Measurements from ENCODE around the gene ETS1. TPM values are rescaled to one million over a fixed set of nuclear protein-coding genes. Genes with fewer than 3 reads are reported as not detected.

Gene ETS1
- total and polyA plus RNA-seq, 4 donors: 27.7 to 36.3 (median 31.8) TPM

DNA sequence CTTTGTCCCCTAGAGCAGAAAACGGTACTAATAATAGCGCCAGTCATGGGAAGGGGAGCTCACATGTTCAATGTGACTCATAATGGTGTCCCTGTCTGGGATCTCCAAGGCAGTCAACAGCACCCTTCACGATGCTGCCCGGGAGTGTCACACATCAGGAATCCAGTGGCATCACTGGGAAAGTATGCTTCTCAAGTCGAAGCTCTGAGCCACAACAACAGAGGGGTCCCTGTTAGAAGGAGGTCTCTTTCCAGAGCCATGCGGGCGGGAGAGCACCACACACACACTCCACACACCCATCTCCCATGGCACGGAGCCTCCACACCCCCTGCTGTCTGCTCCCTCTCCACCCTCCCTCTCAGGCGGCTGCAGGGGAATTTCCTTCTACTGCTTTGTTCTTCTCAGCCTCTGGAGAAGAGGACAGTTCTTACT is 119.7 kb downstream of the ETS1 start:
- peak in 1 of 6 donors; percentile 61 for DNase-seq (ENCODE audit: low read depth in 4 of 6, low spot score in 6 of 6)
- Histone ChIP-seq H3K27ac (ENCODE audit: low read depth, low read length) (peak overlapping the region; percentile 81), H3K9me3 (ENCODE audit: control insufficient read depth, insufficient read depth, low read length) (no peaks in the 10 kb centered on the region), H3K4me1 (ENCODE audit: control insufficient read depth, insufficient read depth, low read length) (peaks cover 17% of the 10 kb centered on the region), H3K4me3 (ENCODE audit: low read depth, low read length) (no peak overlapping the region), H3K27me3 (ENCODE audit: control insufficient read depth, insufficient read depth, low read length) (no peaks in the 10 kb centered on the region), H3K36me3 (ENCODE audit: control insufficient read depth, insufficient read depth, low read length) (no peaks in the 10 kb centered on the region)
- WGBS (ENCODE audit: insufficient coverage): 71% methylated on average over 6 of the region's 9 CpGs

DNA sequence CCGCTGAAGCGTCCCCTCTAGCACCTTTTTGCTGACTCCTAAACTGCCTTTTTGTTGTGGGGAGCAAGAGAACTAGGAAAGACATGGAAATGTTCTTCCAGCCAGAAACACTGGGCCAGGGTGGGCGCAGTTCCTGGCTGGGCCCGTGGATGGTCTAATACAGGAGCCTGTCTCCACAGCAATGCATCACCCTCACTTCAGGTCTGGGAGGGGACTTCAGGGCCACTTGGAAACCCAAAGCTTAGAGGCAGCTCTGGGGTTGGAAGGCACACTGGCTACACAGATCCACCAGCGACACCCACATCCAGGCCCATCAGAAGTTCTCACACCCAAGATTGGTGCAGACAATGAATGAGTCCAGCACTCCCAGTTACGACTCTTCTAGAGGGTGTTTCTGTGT is 120.3 kb downstream of the ETS1 start:
- Histone ChIP-seq H3K4me1 (ENCODE audit: control insufficient read depth, insufficient read depth, low read length) (peaks cover 17% of the 10 kb centered on the region), H3K36me3 (ENCODE audit: control insufficient read depth, insufficient read depth, low read length) (peaks cover 2% of the 10 kb centered on the region), H3K27ac (ENCODE audit: low read depth, low read length) (peak overlapping the region; percentile 79), H3K4me3 (ENCODE audit: low read depth, low read length) (no peak overlapping the region), H3K27me3 (ENCODE audit: control insufficient read depth, insufficient read depth, low read length) (no peaks in the 10 kb centered on the region), H3K9me3 (ENCODE audit: control insufficient read depth, insufficient read depth, low read length) (no peaks in the 10 kb centered on the region)
- DNase-seq (ENCODE audit: low read depth in 4 of 6, low spot score in 6 of 6): no peak
- 100% methylated on average over 5 of the region's 6 CpGs for WGBS (ENCODE audit: insufficient coverage)

DNA sequence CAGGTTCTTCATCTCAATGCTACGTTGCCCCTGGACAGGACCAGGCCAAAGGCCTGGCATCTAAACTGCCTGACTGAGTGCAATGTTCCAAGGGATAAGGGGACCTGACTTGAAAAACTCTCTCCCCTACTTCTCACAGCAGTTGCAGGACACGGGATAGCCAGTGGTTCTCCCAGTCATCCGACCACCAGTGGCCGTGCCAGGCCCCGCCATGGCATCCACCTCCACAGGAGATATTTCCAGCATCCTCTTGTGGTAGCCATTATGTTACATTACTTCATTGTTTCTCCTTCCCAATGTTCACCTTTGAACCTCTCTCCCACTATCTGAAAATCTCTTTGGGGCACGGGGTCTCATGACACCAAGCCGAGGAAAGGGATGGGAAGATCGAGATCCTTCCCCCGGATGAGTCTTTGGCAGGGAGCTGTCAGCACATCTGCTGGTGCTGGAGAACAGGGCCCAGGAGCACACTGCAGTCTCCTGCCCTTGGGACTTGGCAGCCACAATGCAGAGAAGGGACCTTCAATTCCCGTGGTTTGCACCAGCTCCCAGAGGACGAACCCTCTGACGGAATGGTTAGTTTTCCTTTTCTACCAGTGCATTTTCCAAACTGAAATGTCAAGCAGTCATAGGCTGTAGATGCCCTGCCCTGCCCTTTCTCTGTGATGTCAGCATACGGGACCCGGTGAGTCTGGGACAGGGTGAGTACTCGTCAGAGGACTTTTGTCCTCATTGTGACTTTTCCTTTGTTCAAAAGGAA is 121.2 kb downstream of the ETS1 start:
- no peak overlapping the region for H3K27ac ChIP-seq (ENCODE audit: low read depth, low read length)
- no peaks in the 10 kb centered on the region for H3K27me3 ChIP-seq (ENCODE audit: control insufficient read depth, insufficient read depth, low read length)
- no peak for DNase-seq (ENCODE audit: low read depth in 4 of 6, low spot score in 6 of 6)
- H3K36me3 ChIP-seq (ENCODE audit: control insufficient read depth, insufficient read depth, low read length): peaks cover 2% of the 10 kb centered on the region
- peaks cover 17% of the 10 kb centered on the region for H3K4me1 ChIP-seq (ENCODE audit: control insufficient read depth, insufficient read depth, low read length)
- H3K4me3 ChIP-seq (ENCODE audit: low read depth, low read length): no peak overlapping the region
- no peaks in the 10 kb centered on the region for H3K9me3 ChIP-seq (ENCODE audit: control insufficient read depth, insufficient read depth, low read length)
- WGBS (ENCODE audit: insufficient coverage): 95% methylated on average over 15 of the region's 15 CpGs

DNA sequence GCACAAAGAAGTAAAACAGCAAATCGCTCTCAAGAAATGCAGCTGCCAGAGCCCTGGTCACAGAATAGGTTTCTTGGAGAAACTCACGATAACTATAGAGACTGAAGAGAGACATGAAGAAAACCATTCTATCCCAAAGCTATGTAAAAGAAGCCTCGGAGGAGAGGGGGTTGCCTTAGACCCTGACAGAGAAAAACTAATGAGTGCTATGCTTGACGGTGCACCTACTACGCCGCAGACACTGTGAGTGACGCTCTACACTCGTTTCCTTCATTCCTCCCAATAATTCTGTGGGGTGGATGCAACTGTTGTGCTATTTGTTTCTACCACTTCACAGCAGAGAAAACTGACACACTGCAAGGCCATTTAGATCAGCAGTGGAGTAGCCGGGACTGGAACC is 121.8 kb downstream of the ETS1 start:
- WGBS (ENCODE audit: insufficient coverage): 94% methylated on average over 1 of the region's 9 CpGs
- Histone ChIP-seq H3K27me3 (ENCODE audit: control insufficient read depth, insufficient read depth, low read length) (no peaks in the 10 kb centered on the region), H3K4me1 (ENCODE audit: control insufficient read depth, insufficient read depth, low read length) (peaks cover 17% of the 10 kb centered on the region), H3K27ac (ENCODE audit: low read depth, low read length) (no peak overlapping the region), H3K9me3 (ENCODE audit: control insufficient read depth, insufficient read depth, low read length) (no peaks in the 10 kb centered on the region), H3K36me3 (ENCODE audit: control insufficient read depth, insufficient read depth, low read length) (peaks cover 2% of the 10 kb centered on the region), H3K4me3 (ENCODE audit: low read depth, low read length) (no peak overlapping the region)
- DNase-seq (ENCODE audit: low read depth in 4 of 6, low spot score in 6 of 6): no peak

DNA sequence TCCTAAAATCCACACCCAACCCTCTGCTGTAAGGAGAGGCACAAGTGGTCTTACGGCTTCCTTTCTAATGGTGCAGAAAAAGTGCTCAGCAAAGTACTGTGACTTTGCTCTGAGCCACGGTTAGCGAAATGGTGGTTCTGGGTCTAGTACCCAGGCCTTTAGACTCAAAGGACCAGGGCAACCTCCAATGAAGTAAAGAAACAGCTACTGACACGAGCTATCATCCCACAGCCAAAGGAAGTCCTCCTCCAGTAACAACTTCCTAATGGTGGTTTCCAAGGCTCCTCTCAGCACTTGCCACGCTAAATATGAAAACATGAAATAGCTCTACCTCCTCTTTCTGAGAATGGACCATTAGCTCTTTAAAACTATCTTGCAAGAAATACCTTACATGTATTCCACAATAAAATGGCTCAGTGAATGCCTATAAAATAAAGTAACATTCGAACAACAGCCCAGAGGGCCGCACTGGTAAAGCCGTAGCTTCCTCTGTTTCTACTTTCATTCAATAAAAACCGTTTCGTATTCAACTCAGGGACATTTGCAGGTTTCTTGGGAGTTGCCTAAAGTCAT is 122.4 kb downstream of the ETS1 start:
- no peak overlapping the region for H3K4me3 ChIP-seq (ENCODE audit: low read depth, low read length)
- H3K4me1 ChIP-seq (ENCODE audit: control insufficient read depth, insufficient read depth, low read length): peaks cover 17% of the 10 kb centered on the region
- peaks cover 2% of the 10 kb centered on the region for H3K36me3 ChIP-seq (ENCODE audit: control insufficient read depth, insufficient read depth, low read length)
- DNase-seq (ENCODE audit: low read depth in 4 of 6, low spot score in 6 of 6): peak in 1 of 6 donors; percentile 44
- 71% methylated on average over 10 of the region's 10 CpGs for WGBS (ENCODE audit: insufficient coverage)
- H3K27ac ChIP-seq (ENCODE audit: low read depth, low read length): no peak overlapping the region
- H3K27me3 ChIP-seq (ENCODE audit: control insufficient read depth, insufficient read depth, low read length): no peaks in the 10 kb centered on the region
- no peaks in the 10 kb centered on the region for H3K9me3 ChIP-seq (ENCODE audit: control insufficient read depth, insufficient read depth, low read length)

DNA sequence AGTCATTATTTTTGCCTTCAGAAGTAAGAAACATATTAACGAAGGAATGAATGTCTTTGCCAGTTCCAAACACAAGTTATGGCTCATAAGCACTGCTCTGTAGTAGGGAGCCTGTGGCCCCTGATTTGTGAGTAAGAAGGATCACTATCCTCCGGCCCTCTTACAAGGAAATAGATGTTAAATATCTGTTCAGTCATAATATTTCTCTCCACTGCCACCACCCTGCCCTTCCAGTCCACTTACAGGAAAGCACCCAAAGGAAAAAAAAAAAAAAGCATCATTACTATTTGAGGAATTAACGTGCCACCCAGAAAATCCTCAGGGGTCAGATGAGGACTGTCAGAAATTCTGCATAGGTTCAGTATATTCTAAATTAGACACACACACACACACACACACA is 123.4 kb downstream of the ETS1 start:
- WGBS (ENCODE audit: insufficient coverage): no CpG with 5 or more reads among the region's 3 CpGs
- Histone ChIP-seq H3K9me3 (ENCODE audit: control insufficient read depth, insufficient read depth, low read length) (no peaks in the 10 kb centered on the region), H3K4me1 (ENCODE audit: control insufficient read depth, insufficient read depth, low read length) (peaks cover 17% of the 10 kb centered on the region), H3K27me3 (ENCODE audit: control insufficient read depth, insufficient read depth, low read length) (no peaks in the 10 kb centered on the region), H3K27ac (ENCODE audit: low read depth, low read length) (peak overlapping the region; percentile 19), H3K36me3 (ENCODE audit: control insufficient read depth, insufficient read depth, low read length) (peaks cover 2% of the 10 kb centered on the region), H3K4me3 (ENCODE audit: low read depth, low read length) (no peak overlapping the region)
- no peak for DNase-seq (ENCODE audit: low read depth in 4 of 6, low spot score in 6 of 6)

DNA sequence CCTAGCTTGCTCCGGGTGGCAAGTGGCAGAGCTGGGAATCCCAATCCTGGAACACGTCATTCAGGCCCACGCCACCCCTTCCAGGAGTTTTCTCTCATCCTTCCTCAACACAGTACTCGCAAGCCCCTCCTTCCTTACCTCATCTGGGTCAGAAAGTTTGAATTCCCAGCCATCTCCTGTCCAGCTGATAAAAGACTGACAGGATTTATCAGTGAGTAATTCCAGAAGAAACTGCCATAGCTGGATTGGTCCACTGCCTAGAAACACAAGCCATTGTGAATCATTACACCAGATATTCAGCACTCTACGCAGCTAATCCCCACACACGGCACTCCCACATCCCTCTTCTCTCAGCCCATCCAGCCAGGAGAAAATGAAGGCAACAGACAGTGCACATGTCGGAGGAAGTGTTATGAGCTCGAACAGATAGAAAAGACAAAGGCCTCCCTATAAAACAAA is 124.0 kb downstream of the ETS1 start:
- H3K27ac ChIP-seq (ENCODE audit: low read depth, low read length): peak overlapping the region; percentile 19
- H3K36me3 ChIP-seq (ENCODE audit: control insufficient read depth, insufficient read depth, low read length): peaks cover 2% of the 10 kb centered on the region
- H3K9me3 ChIP-seq (ENCODE audit: control insufficient read depth, insufficient read depth, low read length): no peaks in the 10 kb centered on the region
- H3K27me3 ChIP-seq (ENCODE audit: control insufficient read depth, insufficient read depth, low read length): no peaks in the 10 kb centered on the region
- WGBS (ENCODE audit: insufficient coverage): 67% methylated on average over 6 of the region's 8 CpGs
- H3K4me1 ChIP-seq (ENCODE audit: control insufficient read depth, insufficient read depth, low read length): peaks cover 17% of the 10 kb centered on the region
- no peak overlapping the region for H3K4me3 ChIP-seq (ENCODE audit: low read depth, low read length)
- peak in 2 of 6 donors; percentile 12 to 56 for DNase-seq (ENCODE audit: low read depth in 4 of 6, low spot score in 6 of 6)

DNA sequence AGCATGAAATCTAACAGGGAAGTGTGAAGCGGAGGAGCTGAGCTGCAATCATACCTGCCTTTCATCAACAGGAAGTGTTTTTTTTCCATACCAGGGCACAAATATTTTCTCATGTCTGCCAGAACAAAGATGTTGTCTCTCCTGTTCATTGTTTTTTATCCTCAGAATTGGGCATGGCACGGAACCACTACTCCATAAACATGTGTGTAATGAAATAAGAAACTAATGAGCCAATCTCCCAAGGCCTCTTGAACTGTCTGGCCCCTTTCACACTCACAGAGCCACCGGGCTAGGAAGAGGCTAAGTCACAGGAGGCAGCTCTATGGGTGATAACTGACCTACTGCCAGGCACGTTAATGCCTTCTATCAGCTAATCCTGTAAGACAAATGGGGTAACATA is 124.4 kb downstream of the ETS1 start:
- Histone ChIP-seq H3K27ac (ENCODE audit: low read depth, low read length) (peak overlapping the region; percentile 19), H3K4me1 (ENCODE audit: control insufficient read depth, insufficient read depth, low read length) (peaks cover 17% of the 10 kb centered on the region), H3K9me3 (ENCODE audit: control insufficient read depth, insufficient read depth, low read length) (no peaks in the 10 kb centered on the region), H3K36me3 (ENCODE audit: control insufficient read depth, insufficient read depth, low read length) (peaks cover 2% of the 10 kb centered on the region), H3K27me3 (ENCODE audit: control insufficient read depth, insufficient read depth, low read length) (no peaks in the 10 kb centered on the region), H3K4me3 (ENCODE audit: low read depth, low read length) (no peak overlapping the region)
- WGBS (ENCODE audit: insufficient coverage): 73% methylated on average over 2 of the region's 4 CpGs
- DNase-seq (ENCODE audit: low read depth in 4 of 6, low spot score in 6 of 6): no peak

DNA sequence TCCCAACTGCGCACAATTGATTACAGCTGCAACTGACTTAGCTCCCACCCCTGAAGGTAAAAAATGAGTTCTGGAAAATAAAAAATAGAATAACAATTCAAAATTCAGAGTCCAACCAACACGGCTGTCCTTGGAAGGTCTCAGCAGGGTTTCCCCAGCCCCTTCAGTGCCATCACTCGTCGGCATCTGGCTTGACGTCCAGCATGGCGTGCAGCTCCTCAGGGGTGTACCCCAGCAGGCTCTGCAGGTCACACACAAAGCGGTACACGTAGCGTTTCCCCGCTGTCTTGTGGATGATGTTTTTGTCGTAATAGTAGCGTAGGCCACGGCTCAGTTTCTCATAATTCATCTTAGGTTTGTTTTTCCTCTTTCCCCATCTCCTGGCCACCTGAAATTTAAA is 125.2 kb downstream of the ETS1 start:
- Histone ChIP-seq H3K27ac (ENCODE audit: low read depth, low read length) (no peak overlapping the region), H3K4me1 (ENCODE audit: control insufficient read depth, insufficient read depth, low read length) (peaks cover 16% of the 10 kb centered on the region), H3K4me3 (ENCODE audit: low read depth, low read length) (no peak overlapping the region), H3K27me3 (ENCODE audit: control insufficient read depth, insufficient read depth, low read length) (no peaks in the 10 kb centered on the region), H3K9me3 (ENCODE audit: control insufficient read depth, insufficient read depth, low read length) (no peaks in the 10 kb centered on the region), H3K36me3 (ENCODE audit: control insufficient read depth, insufficient read depth, low read length) (peaks cover 2% of the 10 kb centered on the region)
- 82% methylated on average over 5 of the region's 13 CpGs for WGBS (ENCODE audit: insufficient coverage)
- DNase-seq (ENCODE audit: low read depth in 4 of 6, low spot score in 6 of 6): no peak

DNA sequence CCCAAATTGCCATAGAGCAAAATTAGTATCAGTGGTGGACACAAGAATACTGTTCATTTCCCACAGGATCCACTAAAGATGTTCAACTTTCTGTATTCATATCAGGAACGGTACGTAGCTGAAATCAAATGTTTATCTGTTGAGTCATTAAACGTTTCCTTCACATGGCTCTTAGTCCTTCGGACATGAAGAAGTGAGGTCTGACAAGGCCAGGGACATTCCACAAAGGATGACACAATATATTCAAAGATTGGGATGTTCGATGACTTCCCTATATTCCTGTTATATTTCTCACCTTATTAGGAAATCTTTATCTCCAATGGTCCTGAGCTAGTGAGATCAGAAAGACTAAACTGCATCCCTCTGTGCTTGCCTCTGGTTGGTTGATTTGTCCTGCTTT is 129.0 kb downstream of the ETS1 start:
- DNase-seq (ENCODE audit: low read depth in 4 of 6, low spot score in 6 of 6): no peak
- Histone ChIP-seq H3K27me3 (ENCODE audit: control insufficient read depth, insufficient read depth, low read length) (no peaks in the 10 kb centered on the region), H3K27ac (ENCODE audit: low read depth, low read length) (no peak overlapping the region), H3K4me1 (ENCODE audit: control insufficient read depth, insufficient read depth, low read length) (peaks cover 2% of the 10 kb centered on the region), H3K9me3 (ENCODE audit: control insufficient read depth, insufficient read depth, low read length) (no peaks in the 10 kb centered on the region), H3K4me3 (ENCODE audit: low read depth, low read length) (no peak overlapping the region), H3K36me3 (ENCODE audit: control insufficient read depth, insufficient read depth, low read length) (peaks cover 2% of the 10 kb centered on the region)
- WGBS (ENCODE audit: insufficient coverage): no CpG with 5 or more reads among the region's 5 CpGs

Data from spinal cord (tissue), 10 donors.